HG02970 (cell line): ENCODE data around the gene TACC2.

Experiments
- ATAC-seq: cut with Tn5 transposase; IDR thresholded peaks from one replicate; pipeline ENCODE4 v1.9.1; 2021; ENCODE audit warnings: mild to moderate bottlenecking, moderate library complexity, moderate number of reproducible peaks; ENCODE audit not compliant: unreplicated experiment, low FRiP score

TACC2 gene

GRCh38 chr10:122113945-122114747 lies 125.2 kb downstream of the TACC2 start:
- no peak for ATAC-seq

- ATAC-seq: no peak
Measured at GRCh38 chr10:122115874-122116273, 126.9 kb downstream of the TACC2 start.

- no peak for ATAC-seq
Measured at GRCh38 chr10:122116331-122116730, 127.4 kb downstream of the TACC2 start.

GRCh38 chr10:122117475-122117874 lies 128.5 kb downstream of the TACC2 start:
- ATAC-seq: no peak

GRCh38 chr10:122120008-122120744 lies 131.2 kb downstream of the TACC2 start:
- ATAC-seq: no peak

GRCh38 chr10:122121059-122121458 lies 132.1 kb downstream of the TACC2 start:
- ATAC-seq: no peak

GRCh38 chr10:122122493-122122892 lies 133.5 kb downstream of the TACC2 start:
- ATAC-seq: no peak

- no peak for ATAC-seq
Measured at GRCh38 chr10:122123186-122123585, 134.2 kb downstream of the TACC2 start.

- no peak for ATAC-seq
Measured at GRCh38 chr10:122124342-122124741, 135.4 kb downstream of the TACC2 start.

- ATAC-seq: no peak
Measured at GRCh38 chr10:122124808-122125207, 135.8 kb downstream of the TACC2 start.

- ATAC-seq: no peak
Measured at GRCh38 chr10:122126763-122127659, 138.0 kb downstream of the TACC2 start.

- no peak for ATAC-seq
Measured at GRCh38 chr10:122127943-122128342, 139.0 kb downstream of the TACC2 start.

GRCh38 chr10:122128357-122128756 lies 139.4 kb downstream of the TACC2 start:
- ATAC-seq: no peak

GRCh38 chr10:122130474-122131110 lies 141.6 kb downstream of the TACC2 start:
- ATAC-seq: no peak

GRCh38 chr10:122132331-122132755 lies 143.4 kb downstream of the TACC2 start:
- ATAC-seq: no peak

GRCh38 chr10:122132882-122133565 lies 144.1 kb downstream of the TACC2 start:
- no peak for ATAC-seq

- no peak for ATAC-seq
Measured at GRCh38 chr10:122135251-122136025, 146.5 kb downstream of the TACC2 start.

GRCh38 chr10:122138831-122139625 lies 150.1 kb downstream of the TACC2 start:
- no peak for ATAC-seq
